ENCODE results near the gene PPP2R3B.
"Not testable (repeated sequence)": the region's sequence is repeated elsewhere in the genome, so short reads cannot be mapped to it uniquely, and the experiment has no call there.

Gene PPP2R3B

DNA sequence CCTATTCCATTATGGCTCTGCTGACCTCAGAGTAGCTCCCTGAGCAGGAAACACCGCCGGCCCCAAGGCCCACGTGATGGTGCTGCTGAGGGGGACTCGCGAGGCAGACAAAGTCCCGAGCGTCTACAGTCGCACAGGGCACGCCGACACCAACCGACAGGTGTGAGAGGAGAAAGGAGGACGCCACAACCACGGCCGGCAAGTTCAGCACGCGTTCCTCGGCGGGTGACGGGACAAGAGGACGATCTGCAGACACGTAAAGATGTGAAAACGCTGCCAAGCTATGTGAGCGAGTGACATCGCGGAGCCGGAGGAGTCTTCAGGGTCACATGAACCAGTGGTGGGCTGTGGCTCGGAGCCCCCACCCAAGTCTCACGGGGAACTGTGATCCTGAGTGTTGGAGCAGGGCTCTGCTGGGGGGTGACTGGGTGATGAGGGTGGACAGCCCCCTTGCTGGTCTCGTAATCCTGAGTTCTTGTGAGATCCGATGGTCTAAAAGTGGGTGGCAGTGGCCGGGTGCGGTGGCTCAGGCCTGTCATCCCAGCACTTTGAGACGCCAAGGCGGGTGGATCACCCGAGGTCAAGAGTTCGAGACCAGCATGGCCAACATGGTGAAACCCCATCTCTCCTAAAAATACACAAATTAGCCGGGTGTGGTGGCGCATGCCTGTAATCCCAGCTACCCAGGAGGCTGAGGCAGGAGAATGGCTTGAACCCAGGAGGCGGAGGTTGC is 34.0 kb downstream of the PPP2R3B start:
- DNase-seq, result no peak

DNA sequence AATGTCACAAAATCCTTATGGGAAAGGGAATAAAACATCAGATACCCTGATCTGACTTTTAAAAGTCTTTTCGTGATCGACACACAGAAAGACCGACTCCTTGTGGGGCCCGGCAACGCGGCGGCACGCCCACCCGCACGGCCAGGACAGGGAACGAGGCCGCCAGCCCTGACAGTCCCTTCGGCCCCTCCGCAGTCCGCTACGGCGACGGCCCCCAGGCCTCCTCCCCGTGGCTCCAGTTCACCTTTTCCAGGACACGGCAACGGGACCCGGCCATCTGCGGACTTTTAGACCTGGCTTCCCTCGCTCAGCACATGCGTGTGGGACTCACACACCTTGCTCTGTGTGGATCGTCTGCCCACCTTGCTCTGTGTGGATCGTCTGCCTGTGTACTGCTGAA is 34.5 kb downstream of the PPP2R3B start:
- no peak for DNase-seq

DNA sequence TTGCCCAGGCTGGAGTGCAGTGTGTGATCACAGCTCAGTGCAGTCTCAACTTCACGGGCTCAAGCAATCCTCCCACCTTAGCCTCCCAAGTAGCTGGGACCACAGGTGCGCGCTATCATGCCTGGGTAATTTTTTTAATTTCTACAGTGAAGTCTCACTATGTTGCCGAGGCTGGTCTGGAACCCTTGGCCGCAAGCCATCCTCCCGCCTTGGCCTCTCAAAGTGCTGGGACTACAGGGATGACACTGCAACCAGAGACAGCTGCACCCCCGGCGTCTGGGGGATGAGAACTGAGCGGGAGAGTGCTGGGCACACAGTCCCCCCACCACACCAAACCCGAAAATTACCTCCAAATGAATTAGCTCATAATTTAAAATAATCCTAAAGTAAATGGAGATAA is 35.0 kb downstream of the PPP2R3B start:
- DNase-seq, result no peak

DNA sequence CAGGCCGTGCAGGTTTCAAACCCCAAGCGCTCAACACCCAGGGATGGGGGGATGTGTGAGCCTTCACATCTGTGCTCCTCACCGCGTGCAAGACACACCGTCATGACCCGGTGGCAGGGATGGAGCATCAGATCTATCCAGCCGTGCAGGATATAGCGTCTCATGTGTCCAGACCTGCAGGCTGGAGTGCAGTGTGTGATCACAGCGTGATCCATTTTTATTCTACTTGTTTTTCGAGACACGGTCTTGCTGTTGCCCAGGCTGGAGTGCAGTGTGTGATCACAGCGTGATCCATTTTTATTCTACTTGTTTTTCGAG is 35.4 kb downstream of the PPP2R3B start:
- not testable (repeated sequence) for DNase-seq

DNA sequence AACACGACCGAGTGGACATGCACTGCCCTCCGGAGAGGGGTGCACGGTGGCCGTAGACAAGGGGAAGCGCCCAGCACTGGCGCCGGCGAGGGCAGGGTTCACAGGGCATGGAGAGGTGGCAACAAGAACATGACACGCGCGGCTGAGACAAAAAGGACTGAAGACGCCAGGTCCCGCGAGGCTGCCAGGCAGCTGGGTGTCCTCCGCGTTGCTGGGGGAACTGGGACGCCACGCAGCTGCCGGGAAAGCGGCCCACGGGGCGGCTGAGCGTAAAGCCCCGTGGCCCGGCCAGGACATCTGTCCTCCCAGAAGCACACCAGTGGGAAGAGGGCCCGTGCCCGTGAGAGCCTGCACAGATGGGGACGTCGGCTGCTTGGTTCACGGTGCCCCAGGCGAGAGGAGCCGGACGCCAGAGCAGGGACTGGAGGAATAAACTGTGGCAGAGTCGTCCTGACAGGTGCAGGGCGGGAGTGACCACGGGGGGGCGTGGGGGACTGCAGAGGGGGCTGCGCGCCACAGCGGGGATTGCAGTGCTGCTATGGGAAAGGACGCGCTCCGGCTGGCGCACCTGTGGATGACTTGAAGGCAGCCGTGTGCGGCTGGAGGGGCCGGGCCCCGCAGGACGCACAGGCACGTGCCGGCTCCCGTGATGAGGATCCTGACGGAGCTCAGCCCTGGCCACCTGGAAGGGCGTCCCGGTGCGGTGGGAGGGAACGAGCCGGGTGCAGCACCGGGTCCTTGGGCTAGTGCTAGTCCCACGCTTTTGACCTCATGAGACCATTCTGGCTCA is 36.0 kb downstream of the PPP2R3B start:
- no peak for DNase-seq

DNA sequence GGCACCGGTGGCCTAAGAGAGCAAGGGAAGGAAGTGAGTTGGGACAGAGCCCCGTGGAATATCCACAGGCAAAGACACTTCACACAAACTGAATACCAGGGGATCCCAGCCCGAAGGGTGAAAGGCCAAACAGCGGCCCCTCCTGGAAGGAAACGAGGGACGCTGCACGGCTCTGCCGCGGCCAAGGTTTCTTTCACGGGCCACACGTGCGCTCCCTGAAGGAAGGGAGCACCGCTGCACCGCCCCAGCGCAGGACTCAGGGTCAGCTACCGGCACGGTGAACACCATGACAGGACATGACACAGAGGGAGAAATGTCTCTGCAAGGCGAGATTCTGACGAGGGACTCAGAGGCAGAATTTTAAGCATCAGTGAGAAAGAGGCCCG is 36.6 kb downstream of the PPP2R3B start:
- no peak for DNase-seq

DNA sequence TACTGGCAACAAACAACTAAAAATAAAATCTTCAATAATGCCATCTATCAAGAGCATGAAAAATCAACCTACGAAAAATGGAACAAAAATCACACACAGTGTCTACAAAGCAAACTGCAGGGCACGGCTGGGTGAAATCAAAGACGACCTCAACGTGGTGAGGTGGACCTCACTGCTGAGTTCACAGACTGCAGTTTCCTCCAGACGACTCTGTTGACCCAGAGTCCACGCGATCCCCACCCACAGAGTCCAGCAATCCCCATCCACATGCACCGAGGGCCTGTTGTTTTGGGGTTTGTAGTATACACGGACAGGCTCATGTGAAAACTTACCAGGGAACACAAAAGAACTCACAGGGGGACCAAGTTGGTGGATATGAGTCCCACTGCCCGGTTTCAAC is 37.0 kb downstream of the PPP2R3B start:
- DNase-seq, result no peak

DNA sequence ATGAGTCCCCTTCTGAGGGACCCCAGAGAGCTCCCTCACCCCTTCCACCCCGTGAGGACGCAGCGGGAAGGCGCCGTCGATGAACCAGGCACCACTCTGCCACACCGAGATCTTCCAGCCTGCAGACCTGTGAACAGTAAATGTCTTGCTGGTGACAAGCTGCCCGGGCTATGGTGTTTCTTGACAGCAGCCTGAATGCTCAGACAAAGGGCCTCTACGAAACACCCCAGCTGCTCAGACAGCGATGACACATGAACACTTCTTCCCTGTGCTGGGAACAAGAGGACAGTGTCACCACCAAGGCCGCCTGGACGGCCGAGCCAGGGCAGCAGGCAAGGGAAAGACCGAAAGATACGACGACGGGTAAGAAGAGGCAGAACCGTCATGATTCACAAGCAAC is 37.5 kb downstream of the PPP2R3B start:
- DNase-seq, result no peak

DNA sequence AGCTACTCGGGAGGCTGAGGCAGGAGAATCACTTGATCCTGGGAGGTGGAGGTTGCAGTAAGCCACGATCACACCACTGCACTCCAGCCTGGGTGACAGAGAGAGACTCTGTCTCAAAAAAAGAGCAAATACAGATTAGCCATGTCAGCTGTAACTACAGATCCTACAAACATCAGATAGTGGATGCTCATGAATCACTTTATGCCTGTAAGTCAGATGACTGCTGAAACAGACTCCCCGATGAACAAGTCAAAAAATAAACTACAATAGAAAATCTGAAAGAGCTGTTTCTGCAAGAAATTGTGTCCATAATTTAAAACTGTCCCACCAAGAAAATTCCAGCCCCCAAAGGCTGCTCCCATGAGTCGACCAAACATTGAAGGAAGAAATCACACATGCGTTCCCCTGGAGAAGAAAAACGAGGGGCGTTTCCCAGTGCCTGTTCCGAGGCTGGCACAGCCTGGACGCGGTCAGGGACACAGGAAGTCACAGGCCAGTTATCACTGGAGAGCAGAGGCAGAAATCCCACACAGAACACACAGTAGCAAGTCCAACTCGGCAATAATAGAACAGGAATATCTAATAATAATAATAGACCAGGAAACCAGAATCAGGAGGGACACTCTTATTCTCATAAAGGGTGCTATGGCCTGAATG is 38.1 kb downstream of the PPP2R3B start:
- no peak for DNase-seq

DNA sequence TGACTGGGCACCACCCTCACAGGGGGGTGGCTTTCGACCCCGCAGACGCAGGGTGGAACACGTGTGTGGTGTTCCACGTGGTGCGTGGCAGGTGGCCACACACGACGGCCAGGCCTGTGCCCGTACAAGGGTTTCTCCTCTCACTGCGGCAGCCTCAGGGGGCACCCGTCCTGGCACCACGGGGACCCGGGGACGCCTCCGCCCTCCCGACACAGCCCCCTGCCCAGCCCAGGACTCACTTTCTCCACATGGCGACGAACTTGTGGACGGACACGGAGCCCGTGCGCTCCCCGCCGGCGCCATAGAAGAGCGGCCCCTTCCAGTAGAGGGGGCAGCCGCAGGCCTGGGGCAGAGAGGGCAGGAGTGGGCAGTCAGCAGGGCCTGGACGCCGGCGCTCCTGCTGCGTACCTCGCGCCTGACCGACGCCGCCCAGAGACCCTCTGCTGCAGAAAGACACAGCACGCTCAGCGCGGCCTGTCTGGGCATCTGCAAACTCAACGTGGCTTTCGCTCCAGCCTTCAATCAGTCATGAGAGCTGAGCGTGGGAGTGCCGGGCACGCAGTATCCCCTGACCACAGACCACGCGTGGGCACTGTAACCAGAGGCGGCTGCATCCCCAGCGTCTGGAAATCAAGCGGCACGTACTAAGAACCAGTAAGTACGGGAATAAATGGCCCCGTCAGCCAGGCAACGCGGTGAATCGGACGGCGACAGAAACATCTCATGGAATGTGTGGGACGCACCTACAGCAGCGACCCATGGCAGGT is 39.2 kb downstream of the PPP2R3B start:
- no peak for DNase-seq

DNA sequence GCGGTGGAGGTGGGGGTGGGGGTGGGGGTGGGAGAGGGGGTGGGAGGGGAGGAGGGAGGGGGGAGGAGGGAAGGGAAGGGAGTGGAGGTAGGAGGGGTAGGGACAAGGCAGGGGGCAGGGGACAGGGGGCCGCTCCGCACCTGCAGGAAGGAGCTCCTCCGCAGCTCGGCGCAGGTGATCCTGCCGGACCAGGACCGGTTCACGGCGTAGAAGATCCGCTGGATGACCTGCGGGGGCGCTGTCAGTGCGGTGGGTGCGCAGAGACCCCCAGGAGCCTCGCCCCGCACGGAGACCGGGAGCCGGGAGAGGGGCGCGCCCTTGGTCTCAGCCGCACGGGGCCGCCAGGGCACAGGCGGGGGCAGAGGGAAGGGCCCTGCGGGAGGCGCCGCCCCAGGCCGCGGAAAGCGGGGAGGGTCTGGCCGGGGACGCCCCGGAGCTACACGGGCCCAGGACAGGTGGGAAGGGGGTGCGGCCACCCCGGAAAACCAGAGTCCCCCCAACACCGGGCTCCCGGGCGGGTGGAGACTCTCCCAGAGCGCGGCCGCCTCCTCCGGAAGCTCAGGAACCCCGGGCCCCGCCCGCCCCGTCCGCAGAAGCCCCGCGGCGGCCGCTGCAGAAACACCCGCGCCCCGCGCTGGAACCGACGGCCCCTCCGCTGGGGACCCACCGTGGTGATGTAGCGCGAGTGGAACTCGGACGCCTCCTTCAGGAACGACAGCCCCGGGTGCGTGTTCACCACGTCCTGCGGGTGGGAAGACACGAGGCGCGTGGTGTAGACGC is 40.5 kb downstream of the PPP2R3B start:
- no peak for DNase-seq

DNA sequence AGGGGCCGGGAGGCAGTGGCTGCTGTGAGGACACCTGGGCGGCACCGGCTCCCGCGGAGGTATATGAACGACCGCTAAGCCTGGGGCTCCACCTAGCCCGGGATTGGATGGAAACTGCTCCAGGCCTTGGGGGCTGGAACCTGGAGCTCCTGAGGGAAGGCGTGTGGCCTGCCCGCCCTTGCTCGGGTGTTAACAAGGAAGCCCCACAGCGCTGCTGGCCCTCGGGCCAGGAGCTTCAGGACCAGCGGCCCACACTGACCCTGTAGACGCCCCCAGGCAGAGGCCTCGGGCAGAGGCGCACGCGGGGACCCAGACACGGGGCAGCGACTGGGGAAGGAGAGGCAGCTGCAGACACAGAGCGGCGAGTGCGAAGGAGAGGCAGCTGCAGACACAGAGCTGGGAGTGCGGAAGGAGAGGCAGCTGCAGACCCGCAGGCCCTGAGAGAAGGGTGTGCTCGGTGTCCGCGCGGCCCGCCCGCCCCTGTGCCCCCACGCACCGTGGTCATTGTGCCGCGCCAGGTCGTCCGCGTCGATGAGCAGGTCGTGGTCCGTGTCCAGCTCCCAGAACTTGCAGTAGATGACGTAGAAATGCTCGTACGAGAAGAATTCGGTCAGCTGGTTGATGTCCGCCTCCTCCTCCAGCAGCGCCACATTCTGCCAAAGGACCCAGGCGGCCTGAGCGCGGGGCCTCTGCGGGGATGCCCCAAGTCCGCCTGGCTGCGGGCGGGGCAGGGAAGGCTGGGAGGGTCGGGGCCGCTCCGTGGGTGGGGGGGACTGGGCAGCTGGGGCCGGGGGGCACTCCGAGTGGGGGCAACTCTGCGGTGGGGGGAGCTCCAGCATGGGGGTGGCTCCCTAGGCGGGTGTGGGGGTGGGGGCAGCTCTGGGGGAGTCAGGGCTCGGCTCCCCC is 41.4 kb downstream of the PPP2R3B start:
- DNase-seq, result no peak

DNA sequence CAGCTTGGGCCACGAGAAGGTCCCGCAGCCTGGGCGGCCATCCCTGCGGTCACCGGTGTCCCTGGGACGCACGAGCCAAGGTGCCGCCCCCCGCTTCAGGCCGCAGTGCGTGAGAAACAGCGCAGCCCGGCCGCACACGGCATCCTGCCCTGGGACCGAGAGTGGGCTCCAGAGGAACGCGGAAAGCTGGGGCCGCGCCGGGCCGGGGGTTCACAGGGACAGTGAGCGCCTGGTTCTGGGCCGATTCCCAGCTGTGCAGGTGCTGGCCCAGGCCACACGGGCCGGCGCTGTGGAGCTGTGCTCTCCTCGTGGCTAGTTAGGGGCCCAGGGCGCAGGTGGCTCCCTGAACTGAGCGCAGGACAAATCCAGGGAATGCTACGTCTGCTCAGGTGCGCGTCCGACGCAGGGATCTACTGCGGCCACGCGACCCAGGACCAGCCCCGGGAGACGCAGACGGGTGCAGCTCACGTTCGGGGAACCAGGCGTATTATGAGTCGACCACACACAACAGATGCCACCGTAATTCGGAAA is 42.3 kb downstream of the PPP2R3B start:
- no peak for DNase-seq

DNA sequence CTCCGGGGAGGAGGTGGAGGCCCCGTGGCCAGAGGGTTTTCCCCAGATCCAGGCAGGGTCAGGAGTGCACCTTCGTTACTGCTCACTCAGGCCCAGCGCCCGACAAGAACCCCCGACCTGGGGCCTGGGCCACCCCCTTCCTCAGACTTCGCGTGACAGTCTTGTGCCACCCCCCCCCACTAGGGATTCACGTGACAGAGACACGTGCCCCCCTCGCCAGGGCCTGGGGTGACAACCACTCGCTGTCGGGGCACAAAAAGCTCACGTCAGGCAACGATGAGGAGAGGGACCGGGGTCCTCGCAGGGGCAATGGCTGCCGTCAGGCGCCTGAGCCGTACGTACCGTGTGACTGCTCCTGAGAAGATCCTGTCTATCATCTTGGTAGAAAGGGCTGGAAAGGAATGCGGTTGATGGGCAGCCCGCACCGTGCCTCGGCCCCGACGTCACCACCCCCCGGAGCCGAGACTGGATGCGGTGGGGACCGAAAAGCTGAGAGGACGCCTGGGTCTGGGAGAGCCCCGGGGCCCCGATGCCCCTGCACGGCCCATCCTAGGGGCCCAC is 45.1 kb downstream of the PPP2R3B start:
- no peak for DNase-seq

DNA sequence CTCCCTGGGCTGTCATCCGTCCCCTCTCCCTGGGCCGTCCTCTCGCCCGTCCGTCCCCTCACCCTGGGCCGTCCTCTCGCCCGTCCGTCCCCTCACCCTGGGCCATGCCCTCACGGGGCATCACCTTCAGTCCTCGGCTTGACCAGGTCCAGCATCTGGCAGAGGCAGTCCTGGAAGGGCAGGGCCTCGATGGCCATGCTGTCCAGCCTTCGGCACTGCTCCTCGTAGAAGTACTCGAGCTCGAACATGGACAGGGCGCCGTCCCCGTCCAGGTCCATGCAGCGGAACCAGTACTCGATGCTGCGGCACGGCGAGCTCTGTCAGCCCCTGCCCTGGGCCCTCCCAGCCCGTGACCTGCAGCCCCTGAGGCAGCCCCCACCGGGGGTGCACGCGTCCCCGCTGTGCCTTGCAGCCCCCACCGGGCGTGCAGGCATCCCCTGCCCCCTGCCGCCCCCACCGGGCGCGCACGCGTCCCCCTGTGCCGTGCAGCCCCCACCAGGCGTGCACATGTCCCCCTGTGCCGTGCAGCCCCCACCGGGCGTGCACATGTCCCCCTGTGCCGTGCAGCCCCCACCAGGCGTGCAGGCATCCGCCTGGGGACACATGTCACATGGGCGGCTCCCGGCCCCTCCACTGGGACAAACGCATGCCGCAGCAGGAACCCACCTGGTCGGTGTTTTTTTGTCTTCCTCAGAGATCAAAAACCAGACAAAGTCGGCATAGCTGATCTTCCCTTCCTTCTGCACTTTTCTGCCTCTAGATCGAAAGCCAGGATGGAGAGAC is 45.9 kb downstream of the PPP2R3B start:
- no peak for DNase-seq

DNA sequence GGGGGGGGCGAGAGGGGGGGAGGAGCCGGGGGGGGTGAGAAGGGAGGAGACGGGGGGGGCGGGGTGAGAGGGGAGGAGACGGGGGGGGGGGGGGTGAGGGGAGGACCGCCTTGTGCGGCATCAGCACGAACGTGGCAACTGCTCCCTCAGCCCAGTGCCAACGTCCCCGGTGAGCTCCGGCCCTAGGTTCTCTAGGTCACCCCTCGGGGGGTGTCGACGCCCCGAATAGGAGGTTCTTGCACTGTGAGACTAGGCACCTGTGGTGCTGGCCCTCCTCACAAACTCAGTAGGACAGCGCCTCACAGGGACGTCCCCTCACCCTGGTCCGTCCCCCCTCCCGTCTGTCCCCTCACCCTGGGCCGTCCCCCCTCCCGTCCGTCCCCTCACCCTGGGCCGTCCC is 46.6 kb downstream of the PPP2R3B start:
- no peak for DNase-seq

DNA sequence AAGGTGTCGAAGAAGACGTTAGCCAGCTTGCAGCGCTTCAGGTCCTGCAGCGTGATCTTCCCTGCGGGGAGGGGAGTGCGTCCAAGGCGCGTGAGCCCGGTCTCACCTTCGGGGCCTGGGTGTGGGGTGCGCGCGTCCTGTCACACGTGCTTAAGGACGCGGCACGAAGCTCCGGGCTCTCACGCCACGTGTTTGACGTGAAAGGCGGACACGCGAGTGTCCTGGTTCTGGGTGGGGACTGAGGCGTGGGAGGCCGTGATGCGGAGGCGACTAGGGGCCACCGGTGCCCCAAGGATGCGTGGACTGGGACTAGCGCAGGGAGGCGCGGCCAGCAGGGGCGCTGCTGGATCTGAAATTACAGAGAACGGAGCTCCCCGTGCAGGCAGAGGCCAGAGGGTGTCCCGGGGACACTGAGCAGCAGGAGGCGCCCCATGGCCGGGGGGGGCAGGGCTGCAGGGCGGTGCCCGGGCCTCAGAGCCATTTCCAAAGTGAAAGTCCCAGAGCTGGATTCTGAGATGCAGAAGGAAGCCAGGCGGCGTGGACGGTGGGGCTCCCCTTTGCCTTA is 47.8 kb downstream of the PPP2R3B start:
- DNase-seq, result no peak

DNA sequence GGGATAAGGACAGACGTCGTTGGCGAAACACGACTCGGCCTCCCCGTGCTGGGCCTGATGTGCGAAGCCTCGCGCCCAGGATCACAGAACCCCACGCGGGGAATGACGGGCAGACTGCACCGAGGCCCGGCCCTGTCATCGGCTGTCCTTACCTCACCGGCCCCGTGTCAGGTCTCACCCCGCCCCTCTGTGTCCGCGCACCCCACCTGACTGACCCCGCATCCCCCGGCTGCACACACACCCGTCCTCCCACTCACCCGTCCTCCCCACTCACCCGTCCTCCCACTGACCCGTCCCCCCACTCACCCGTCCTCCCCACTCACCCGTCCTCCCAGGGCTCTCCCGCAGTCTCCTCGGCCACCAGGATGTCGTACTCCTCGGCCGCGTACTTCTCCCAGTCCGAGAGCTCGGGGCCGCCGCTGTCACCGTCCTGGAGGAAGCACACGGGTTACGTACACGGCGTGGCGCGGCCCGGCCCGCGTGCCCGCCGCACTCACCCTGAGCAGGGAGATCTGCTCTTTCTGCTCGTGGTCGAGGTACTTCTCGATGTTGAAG is 48.3 kb downstream of the PPP2R3B start:
- DNase-seq, result no peak

DNA sequence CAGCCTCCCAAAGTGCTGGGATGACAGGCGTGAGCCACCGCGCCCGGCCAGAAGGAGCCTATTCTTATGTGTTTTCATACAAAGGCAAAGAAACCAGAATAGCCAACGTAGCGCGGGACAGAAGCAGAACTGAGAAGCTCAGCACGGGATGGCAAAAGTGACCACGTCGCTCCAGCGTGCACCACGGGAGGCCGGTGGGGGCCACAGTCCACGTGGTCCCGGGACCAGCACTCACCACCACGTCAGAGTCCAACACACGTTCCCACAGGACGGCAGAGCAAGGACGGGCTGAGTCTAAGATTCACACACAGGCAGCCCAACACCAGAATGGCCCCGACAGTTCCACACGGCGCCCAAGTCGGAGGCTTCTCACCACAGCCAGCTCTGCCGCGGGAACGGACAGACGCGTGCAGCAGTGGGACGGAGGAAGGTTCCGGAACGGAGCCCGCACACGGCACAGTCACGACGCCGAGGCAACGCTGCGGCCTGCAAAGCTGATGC is 49.3 kb downstream of the PPP2R3B start:
- no peak for DNase-seq
